Measurements from ENCODE around the gene OXGR1. TPM values are rescaled to one million over a fixed set of nuclear protein-coding genes. Genes with fewer than 3 reads are reported as not detected.

OXGR1 gene
- polyA plus RNA-seq, 2 of the 4 experiments (the other 2 are of a cell fraction): not detected

DNA sequence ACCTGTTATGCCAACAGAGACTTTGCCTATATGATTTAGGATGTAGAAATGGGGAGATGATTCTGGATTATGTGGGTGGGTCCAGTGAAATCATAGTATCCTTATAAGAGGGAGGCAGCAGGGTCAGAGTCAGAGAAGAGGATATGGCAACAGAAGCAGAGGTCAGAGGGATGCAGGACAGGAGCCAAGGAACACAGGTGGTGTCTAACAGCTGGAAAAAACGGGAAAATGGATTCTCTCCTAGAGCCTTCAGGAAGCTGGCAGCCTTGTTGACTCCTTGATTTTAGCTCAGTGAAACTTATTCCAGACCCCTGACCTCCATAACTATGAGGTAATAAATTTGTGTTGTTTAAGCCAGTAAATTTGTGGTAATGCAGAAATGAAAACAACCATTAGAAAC is 28.8 kb upstream of the OXGR1 start:
- ChIA-PET CTCF (interaction anchor here (1.7 kb wide), 1 partner anchor 9 kb away, joined by 7 read pairs; no protein-coding TSS in a partner anchor), POLR2A (no interaction called here)

DNA sequence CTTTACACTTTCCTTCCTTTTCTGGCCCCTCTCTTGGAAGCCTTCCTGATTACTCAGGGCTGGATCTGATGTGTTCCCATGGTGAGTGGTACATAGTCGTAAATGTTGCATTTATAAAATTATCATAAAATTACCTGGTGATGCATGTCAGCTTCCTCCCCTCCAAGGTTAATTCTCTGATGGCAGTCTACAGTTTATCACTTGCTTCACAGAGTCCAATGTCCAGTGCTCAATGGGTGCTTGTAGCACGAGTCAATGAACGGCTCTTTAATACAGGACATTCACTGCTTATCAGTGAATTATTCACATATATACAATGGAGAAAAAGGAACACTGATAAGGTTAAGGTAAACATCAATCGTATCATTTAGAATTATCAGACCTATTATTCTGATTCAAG is 27.0 kb upstream of the OXGR1 start:
- ChIA-PET POLR2A (no interaction called here), CTCF (no interaction called here)
- DNase-seq (ENCODE audit: low read depth in 1 of 2, low spot score in 1 of 2): no peak
- WGBS (ENCODE audit: missing lambda C conversion rate): 11% methylated on average over 4 of the region's 4 CpGs
- no peaks in the 10 kb centered on the region for H3K4me1 ChIP-seq
- peaks cover 8% of the 10 kb centered on the region; the same call in 2 of the 3 replicates for H3K9me3 ChIP-seq
- TF ChIP-seq, protein P1, sequence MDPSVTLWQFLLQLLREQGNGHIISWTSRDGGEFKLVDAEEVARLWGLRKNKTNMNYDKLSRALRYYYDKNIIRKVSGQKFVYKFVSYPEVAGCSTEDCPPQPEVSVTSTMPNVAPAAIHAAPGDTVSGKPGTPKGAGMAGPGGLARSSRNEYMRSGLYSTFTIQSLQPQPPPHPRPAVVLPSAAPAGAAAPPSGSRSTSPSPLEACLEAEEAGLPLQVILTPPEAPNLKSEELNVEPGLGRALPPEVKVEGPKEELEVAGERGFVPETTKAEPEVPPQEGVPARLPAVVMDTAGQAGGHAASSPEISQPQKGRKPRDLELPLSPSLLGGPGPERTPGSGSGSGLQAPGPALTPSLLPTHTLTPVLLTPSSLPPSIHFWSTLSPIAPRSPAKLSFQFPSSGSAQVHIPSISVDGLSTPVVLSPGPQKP (IDR thresholded peaks at IDR 0.05; ENCODE audit: low read depth, low read length): no peak
- no peak for TF ChIP-seq ZFP36 (IDR thresholded peaks at IDR 0.05; ENCODE audit: borderline replicate concordance, partially characterized antibody)
- TF ChIP-seq, protein P2, sequence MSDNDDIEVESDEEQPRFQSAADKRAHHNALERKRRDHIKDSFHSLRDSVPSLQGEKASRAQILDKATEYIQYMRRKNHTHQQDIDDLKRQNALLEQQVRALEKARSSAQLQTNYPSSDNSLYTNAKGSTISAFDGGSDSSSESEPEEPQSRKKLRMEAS (IDR thresholded peaks at IDR 0.05): no peak
- TF ChIP-seq SMC3 (IDR thresholded peaks at IDR 0.05): no peak
- no peak for TF ChIP-seq FOXS1 (CRISPR knock-in tag; IDR thresholded peaks at IDR 0.05)
- TF ChIP-seq, protein P3, sequence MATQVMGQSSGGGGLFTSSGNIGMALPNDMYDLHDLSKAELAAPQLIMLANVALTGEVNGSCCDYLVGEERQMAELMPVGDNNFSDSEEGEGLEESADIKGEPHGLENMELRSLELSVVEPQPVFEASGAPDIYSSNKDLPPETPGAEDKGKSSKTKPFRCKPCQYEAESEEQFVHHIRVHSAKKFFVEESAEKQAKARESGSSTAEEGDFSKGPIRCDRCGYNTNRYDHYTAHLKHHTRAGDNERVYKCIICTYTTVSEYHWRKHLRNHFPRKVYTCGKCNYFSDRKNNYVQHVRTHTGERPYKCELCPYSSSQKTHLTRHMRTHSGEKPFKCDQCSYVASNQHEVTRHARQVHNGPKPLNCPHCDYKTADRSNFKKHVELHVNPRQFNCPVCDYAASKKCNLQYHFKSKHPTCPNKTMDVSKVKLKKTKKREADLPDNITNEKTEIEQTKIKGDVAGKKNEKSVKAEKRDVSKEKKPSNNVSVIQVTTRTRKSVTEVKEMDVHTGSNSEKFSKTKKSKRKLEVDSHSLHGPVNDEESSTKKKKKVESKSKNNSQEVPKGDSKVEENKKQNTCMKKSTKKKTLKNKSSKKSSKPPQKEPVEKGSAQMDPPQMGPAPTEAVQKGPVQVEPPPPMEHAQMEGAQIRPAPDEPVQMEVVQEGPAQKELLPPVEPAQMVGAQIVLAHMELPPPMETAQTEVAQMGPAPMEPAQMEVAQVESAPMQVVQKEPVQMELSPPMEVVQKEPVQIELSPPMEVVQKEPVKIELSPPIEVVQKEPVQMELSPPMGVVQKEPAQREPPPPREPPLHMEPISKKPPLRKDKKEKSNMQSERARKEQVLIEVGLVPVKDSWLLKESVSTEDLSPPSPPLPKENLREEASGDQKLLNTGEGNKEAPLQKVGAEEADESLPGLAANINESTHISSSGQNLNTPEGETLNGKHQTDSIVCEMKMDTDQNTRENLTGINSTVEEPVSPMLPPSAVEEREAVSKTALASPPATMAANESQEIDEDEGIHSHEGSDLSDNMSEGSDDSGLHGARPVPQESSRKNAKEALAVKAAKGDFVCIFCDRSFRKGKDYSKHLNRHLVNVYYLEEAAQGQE (IDR thresholded peaks at IDR 0.05): no peak
- no peak for TF ChIP-seq EHF (CRISPR knock-in tag; IDR thresholded peaks at IDR 0.05)
- TF ChIP-seq, protein P4, sequence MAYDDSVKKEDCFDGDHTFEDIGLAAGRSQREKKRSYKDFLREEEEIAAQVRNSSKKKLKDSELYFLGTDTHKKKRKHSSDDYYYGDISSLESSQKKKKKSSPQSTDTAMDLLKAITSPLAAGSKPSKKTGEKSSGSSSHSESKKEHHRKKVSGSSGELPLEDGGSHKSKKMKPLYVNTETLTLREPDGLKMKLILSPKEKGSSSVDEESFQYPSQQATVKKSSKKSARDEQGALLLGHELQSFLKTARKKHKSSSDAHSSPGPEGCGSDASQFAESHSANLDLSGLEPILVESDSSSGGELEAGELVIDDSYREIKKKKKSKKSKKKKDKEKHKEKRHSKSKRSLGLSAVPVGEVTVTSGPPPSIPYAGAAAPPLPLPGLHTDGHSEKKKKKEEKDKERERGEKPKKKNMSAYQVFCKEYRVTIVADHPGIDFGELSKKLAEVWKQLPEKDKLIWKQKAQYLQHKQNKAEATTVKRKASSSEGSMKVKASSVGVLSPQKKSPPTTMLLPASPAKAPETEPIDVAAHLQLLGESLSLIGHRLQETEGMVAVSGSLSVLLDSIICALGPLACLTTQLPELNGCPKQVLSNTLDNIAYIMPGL (CRISPR knock-in tag; IDR thresholded peaks at IDR 0.05; ENCODE audit: borderline replicate concordance): no peak
- H3K27ac ChIP-seq: no peak overlapping the region
- FAIRE-seq: no peak
- H3K4me3 ChIP-seq: no peak overlapping the region
- no peak overlapping the region for H3K4me2 ChIP-seq
- no peak for ATAC-seq

More for the DNA sequence above, 28.8 kb upstream of the OXGR1 start:
- ATAC-seq: no peak
- Histone ChIP-seq H3K4me1 (no peaks in the 10 kb centered on the region), H3K4me3 (no peak overlapping the region), H3K4me2 (no peak overlapping the region), H3K9me3 (peaks cover 8% of the 10 kb centered on the region; the same call in 2 of the 3 replicates), H3K27ac (no peak overlapping the region)
- no peak for DNase-seq (ENCODE audit: low read depth in 1 of 2, low spot score in 1 of 2)
- WGBS (ENCODE audit: missing lambda C conversion rate): 4% methylated on average over 1 of the region's 1 CpG
- no peak for FAIRE-seq
- TF ChIP-seq FOSL2 (IDR thresholded peaks at IDR 0.05) (no peak), FOSL2 (CRISPR knock-in tag; IDR thresholded peaks at IDR 0.05) (no peak), RAD21 (conservative IDR thresholded peaks at IDR 0.05 in 1 of 2, IDR thresholded peaks at IDR 0.05 in 1 of 2) (no peak), HDAC2 (IDR thresholded peaks at IDR 0.05) (no peak), SMC3 (IDR thresholded peaks at IDR 0.05) (no peak), EHMT2 (IDR thresholded peaks at IDR 0.05; ENCODE audit: low read depth) (no peak), RARB (CRISPR knock-in tag; IDR thresholded peaks at IDR 0.05) (no peak), NPAS2 (CRISPR knock-in tag; IDR thresholded peaks at IDR 0.05; ENCODE audit: borderline replicate concordance) (no peak), MYC (IDR thresholded peaks at IDR 0.05; ENCODE audit: borderline replicate concordance, low read length) (no peak), KDM5A (IDR thresholded peaks at IDR 0.05) (no peak), CBX8 (IDR thresholded peaks at IDR 0.05) (no peak)
- TF ChIP-seq, protein P5, sequence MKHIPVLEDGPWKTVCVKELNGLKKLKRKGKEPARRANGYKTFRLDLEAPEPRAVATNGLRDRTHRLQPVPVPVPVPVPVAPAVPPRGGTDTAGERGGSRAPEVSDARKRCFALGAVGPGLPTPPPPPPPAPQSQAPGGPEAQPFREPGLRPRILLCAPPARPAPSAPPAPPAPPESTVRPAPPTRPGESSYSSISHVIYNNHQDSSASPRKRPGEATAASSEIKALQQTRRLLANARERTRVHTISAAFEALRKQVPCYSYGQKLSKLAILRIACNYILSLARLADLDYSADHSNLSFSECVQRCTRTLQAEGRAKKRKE (CRISPR knock-in tag; IDR thresholded peaks at IDR 0.05; ENCODE audit: low read depth): no peak
- TF ChIP-seq, protein P6, sequence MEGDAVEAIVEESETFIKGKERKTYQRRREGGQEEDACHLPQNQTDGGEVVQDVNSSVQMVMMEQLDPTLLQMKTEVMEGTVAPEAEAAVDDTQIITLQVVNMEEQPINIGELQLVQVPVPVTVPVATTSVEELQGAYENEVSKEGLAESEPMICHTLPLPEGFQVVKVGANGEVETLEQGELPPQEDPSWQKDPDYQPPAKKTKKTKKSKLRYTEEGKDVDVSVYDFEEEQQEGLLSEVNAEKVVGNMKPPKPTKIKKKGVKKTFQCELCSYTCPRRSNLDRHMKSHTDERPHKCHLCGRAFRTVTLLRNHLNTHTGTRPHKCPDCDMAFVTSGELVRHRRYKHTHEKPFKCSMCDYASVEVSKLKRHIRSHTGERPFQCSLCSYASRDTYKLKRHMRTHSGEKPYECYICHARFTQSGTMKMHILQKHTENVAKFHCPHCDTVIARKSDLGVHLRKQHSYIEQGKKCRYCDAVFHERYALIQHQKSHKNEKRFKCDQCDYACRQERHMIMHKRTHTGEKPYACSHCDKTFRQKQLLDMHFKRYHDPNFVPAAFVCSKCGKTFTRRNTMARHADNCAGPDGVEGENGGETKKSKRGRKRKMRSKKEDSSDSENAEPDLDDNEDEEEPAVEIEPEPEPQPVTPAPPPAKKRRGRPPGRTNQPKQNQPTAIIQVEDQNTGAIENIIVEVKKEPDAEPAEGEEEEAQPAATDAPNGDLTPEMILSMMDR (IDR thresholded peaks at IDR 0.05): no peak
- TF ChIP-seq, protein P7, sequence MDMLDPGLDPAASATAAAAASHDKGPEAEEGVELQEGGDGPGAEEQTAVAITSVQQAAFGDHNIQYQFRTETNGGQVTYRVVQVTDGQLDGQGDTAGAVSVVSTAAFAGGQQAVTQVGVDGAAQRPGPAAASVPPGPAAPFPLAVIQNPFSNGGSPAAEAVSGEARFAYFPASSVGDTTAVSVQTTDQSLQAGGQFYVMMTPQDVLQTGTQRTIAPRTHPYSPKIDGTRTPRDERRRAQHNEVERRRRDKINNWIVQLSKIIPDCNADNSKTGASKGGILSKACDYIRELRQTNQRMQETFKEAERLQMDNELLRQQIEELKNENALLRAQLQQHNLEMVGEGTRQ (IDR thresholded peaks at IDR 0.05): no peak
- TF ChIP-seq, protein P8, sequence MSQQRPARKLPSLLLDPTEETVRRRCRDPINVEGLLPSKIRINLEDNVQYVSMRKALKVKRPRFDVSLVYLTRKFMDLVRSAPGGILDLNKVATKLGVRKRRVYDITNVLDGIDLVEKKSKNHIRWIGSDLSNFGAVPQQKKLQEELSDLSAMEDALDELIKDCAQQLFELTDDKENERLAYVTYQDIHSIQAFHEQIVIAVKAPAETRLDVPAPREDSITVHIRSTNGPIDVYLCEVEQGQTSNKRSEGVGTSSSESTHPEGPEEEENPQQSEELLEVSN (IDR thresholded peaks at IDR 0.05; ENCODE audit: borderline replicate concordance, low read depth): no peak

All from A549 (cell line).